Testis (tissue), 2 donors: Measurements from ENCODE around the gene SLC13A5.

Experiments used
- POLR2A ChIP-seq: fragments of 450-650 bp; IDR thresholded peaks from one replicate; pipeline ENCODE4 v1.6.1; 2017; ENCODE audit warnings: antibody characterized with exemption, mild to moderate bottlenecking, moderate library complexity
- TF ChIP-seq, protein P1 (sequence below), 3 experiments: fragments of 450-650 bp in 2 of 3; fragments of 200-600 bp in 1 of 3; sonication (generic) in 1 of 3; IDR thresholded peaks; one replicate each; pipeline ENCODE4 v1.5.1; 2016 to 2019; ENCODE audit warnings: antibody characterized with exemption in 3 of 3, mild to moderate bottlenecking in 2 of 3, moderate library complexity in 1 of 3

DNA sequence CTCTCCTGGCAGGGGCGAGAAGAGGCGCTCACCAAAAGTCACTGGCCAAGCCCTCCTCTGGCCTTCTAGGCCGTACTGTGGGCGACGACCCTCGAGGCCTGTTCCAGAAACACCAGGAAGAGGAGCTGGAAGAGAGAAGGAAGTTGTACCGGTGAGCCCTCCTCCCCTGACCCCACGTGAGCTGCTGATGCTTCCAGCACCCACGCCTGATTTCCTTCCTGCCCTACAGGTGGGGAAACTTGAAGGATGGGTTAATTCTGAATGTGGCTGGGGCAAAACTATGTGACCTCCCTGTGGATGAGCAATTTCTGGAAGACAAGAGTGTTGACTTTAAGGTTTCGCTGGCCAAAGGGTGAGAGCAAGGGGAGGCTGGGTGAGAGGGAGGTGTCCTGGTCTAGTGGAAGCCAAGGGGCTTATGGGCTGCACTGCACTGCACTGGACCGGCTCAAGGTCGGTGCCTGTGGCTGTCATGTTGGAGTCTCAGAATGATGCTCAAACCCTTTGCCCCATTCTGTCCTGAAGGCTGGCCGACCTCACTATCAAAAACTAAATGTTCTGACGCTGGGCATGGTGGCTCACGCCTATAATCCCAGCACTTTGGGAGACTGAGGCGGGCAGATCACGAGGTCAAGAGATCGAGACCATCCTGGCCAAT, 55.4 kb downstream of the SLC13A5 start:
- TF ChIP-seq, protein P1, sequence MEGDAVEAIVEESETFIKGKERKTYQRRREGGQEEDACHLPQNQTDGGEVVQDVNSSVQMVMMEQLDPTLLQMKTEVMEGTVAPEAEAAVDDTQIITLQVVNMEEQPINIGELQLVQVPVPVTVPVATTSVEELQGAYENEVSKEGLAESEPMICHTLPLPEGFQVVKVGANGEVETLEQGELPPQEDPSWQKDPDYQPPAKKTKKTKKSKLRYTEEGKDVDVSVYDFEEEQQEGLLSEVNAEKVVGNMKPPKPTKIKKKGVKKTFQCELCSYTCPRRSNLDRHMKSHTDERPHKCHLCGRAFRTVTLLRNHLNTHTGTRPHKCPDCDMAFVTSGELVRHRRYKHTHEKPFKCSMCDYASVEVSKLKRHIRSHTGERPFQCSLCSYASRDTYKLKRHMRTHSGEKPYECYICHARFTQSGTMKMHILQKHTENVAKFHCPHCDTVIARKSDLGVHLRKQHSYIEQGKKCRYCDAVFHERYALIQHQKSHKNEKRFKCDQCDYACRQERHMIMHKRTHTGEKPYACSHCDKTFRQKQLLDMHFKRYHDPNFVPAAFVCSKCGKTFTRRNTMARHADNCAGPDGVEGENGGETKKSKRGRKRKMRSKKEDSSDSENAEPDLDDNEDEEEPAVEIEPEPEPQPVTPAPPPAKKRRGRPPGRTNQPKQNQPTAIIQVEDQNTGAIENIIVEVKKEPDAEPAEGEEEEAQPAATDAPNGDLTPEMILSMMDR (IDR thresholded peaks at IDR 0.05), result no peak
- TF ChIP-seq POLR2A, result no peak
